GM19467 (cell line): ENCODE results near the gene RAD23B.

Experiments used
- ATAC-seq: cut with Tn5 transposase; IDR thresholded peaks from one replicate; pipeline ENCODE4 v1.9.1; 2021; ENCODE audit warnings: mild to moderate bottlenecking, moderate library complexity; ENCODE audit not compliant: unreplicated experiment

RAD23B gene

DNA sequence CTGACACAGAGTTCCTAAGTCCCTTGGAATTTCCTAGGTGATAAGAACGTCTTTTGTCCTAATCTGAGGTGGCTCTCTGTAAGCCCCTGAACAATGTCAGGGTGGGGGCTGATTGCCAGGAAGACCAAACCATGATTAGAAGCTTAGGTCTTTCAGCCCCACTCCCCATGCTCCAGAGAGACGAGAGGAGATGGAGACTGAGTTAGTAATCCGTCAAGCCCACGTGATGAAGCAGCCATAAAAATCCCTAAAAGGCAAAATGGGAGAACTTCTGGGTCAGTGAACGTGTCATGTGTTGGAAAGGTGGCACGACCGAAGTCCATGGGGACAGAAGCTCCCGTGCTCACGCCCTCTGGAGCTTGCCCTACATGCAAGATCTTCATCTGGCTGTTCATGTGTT is 85.6 kb downstream of the RAD23B start:
- ATAC-seq: no peak

- no peak for ATAC-seq
Measured at GRCh38 chr9:107373809-107374208, 90.7 kb downstream of the RAD23B start.

DNA sequence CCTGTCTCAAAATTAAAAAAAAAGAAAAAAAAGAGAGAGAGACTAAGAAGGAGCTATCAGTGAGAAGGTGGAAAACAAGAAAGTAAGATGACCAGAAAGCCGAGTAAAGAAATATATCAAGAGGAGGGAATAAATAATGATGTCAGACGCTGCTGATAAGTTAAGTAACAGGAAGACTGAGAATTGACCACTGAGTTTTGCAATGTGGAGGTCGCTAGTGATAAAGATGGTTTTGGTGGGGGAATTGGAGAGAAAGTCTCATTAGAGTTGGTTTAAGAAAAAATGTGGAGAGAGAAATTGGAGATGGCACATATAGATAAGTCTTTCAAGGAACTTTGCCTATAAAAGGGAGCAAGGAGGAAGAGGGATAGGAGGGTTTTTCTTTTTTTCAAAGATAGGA is 91.9 kb downstream of the RAD23B start:
- no peak for ATAC-seq

DNA sequence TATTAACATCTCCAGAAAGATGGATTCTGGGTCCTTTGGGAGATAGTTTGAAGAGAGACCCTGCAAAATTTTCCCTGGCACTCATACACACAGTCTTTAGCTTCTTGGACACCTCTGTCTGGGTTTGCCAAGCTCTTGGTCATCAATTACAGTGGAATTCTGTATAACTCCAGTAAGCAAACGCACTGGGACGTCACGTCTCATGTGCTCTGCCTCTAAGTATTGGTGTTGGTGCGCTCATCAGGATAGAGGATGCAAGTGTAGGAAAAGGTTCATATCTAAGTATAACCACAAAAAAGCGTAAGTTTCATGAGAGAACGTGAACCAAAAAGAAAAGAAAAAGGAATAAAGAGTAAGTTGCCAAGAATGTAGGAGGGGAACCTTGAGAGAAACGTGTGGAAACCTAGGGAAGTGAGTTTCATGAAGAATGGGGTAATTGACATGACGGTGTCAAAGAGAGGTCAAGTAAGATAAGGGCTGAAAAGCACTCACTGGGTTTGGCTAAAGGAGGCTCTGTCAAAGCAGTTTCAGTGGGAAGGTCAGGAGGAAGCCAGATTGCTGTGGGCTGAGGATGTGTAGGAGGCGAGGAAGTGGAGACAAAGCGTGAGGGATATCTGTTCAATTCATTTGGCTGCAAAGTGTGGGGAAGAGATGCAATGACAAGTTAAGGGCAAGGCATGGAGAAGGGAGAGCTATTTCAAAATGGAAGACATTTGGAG is 92.7 kb downstream of the RAD23B start:
- ATAC-seq: no peak

- ATAC-seq: no peak
Measured at GRCh38 chr9:107378006-107378405, 94.9 kb downstream of the RAD23B start.
